DOHH2 (cell line): ENCODE measurements around the gene CYTL1.

ENCODE experiments used
- CTCF ChIP-seq: fragments of 200-600 bp; sonication (generic); IDR thresholded peaks from one replicate; pipeline ENCODE4 v1.5.1; 2014; ENCODE audit warnings: antibody characterized with exemption, mild to moderate bottlenecking, low read depth, low read length; ENCODE audit not compliant: poor library complexity, severe bottlenecking
- EZH2phosphoT487 ChIP-seq: fragments of 200-600 bp; sonication (generic); IDR thresholded peaks from 2 replicates; pipeline ENCODE4 v1.6.1; 2017; ENCODE audit warnings: borderline replicate concordance, mild to moderate bottlenecking, antibody characterized with exemption, low read length, moderate library complexity, mixed read lengths

- TF ChIP-seq CTCF (no peak), EZH2phosphoT487 (no peak)
These were observed 2.3 kb upstream of the CYTL1 start for GRCh38 chr4:5021546-5021945.
